Calu3 (cell line): ENCODE measurements around the gene SBF2. TPM values are rescaled to one million over a fixed set of nuclear protein-coding genes. Genes with fewer than 3 reads are reported as not detected.

Experiments
- BruUV-seq: library from RNA; stranded (reverse); fragments of 400-500 nt; replicated peaks from 2 replicates; lab custom pipeline; 2021; lab: Mats Ljungman, UMichigan
- CTCF ChIA-PET: fragments of 300-600 bp; sonication (Branson Sonifier 250); formaldehyde crosslinking; loops from one replicate; lab custom pipeline; 2022; ENCODE audit warnings: antibody characterized with exemption; lab: Charles Lee
- DNase-seq: peaks from one replicate; pipeline ENCODE4 v3.0.0; 2022
- H3K27ac Mint-ChIP-seq: one replicate; pipeline ENCODE4 v1.8.0; 2022; ENCODE audit warnings: mixed read lengths; ENCODE audit not compliant: unreplicated experiment
- H3K27me3 Mint-ChIP-seq: one replicate; pipeline ENCODE4 v1.8.0; 2022; ENCODE audit warnings: mixed read lengths; ENCODE audit not compliant: unreplicated experiment
- H3K36me3 Mint-ChIP-seq: one replicate; pipeline ENCODE4 v1.8.0; 2022; ENCODE audit warnings: mild to moderate bottlenecking, moderate library complexity, mixed read lengths; ENCODE audit not compliant: insufficient read depth, unreplicated experiment
- H3K4me1 Mint-ChIP-seq: one replicate; pipeline ENCODE4 v1.8.0; 2022; ENCODE audit warnings: mild to moderate bottlenecking, low read depth, mixed read lengths; ENCODE audit not compliant: unreplicated experiment
- H3K4me3 Mint-ChIP-seq: one replicate; pipeline ENCODE4 v1.8.0; 2022; ENCODE audit warnings: mild to moderate bottlenecking, low read depth, moderate library complexity, mixed read lengths; ENCODE audit not compliant: unreplicated experiment
- H3K9me3 Mint-ChIP-seq: one replicate; pipeline ENCODE4 v1.8.0; 2022; ENCODE audit warnings: low read depth, mixed read lengths; ENCODE audit not compliant: unreplicated experiment
- CTCF ChIP-seq: fragments of 200-600 bp; IDR thresholded peaks from one replicate; pipeline ENCODE4 v1.8.0; 2022; ENCODE audit warnings: antibody characterized with exemption; ENCODE audit not compliant: unreplicated experiment
- intact Hi-C: fragments of 100-400 bp; cut with micrococcal nuclease; formaldehyde crosslinking; loops from one replicate; pipeline ENCODE4 v1.10.0; 2022; ENCODE audit not compliant: unreplicated experiment
- total RNA-seq: library from RNA; stranded (reverse); gene quantifications from 2 replicates; pipeline ENCODE4 v1.2.3, GENCODE V29; 2022

SBF2 gene
- total RNA-seq, 1 experiment from 2014 or later: 39.0 TPM

GRCh38 chr11:9741260-9741659 lies 552.8 kb downstream of the SBF2 start:
- Mint-ChIP-seq H3K27me3 (no peaks in the 10 kb centered on the region), H3K27ac (no peak overlapping the region), H3K4me3 (no peak overlapping the region), H3K9me3 (no peaks in the 10 kb centered on the region), H3K4me1 (peaks cover 27% of the 10 kb centered on the region), H3K36me3 (peaks cover 3% of the 10 kb centered on the region)
- no TSS peak for BruUV-seq
- no peak for DNase-seq
- intact Hi-C loops: no loop called here
- CTCF ChIA-PET: no interaction called here
- TF ChIP-seq CTCF: no peak

- intact Hi-C loops: no loop called here
These were observed 553.7 kb downstream of the SBF2 start for GRCh38 chr11:9740202-9740883.

GRCh38 chr11:9739123-9739900 lies 554.7 kb downstream of the SBF2 start:
- Mint-ChIP-seq H3K27me3 (no peaks in the 10 kb centered on the region), H3K4me1 (peaks cover 29% of the 10 kb centered on the region), H3K4me3 (no peak overlapping the region), H3K27ac (no peak overlapping the region), H3K9me3 (no peaks in the 10 kb centered on the region), H3K36me3 (peaks cover 4% of the 10 kb centered on the region)
- no TSS peak for BruUV-seq
- intact Hi-C loops: no loop called here
- TF ChIP-seq CTCF: no peak
- DNase-seq: no peak
- CTCF ChIA-PET: no interaction called here

More at GRCh38 chr11:9740202-9740883, 553.7 kb downstream of the SBF2 start:
- BruUV-seq: no TSS peak
- H3K36me3 Mint-ChIP-seq: peaks cover 4% of the 10 kb centered on the region
- CTCF ChIA-PET: no interaction called here
- no peak for DNase-seq
- H3K27ac Mint-ChIP-seq: no peak overlapping the region
- no peak for TF ChIP-seq CTCF
- H3K4me3 Mint-ChIP-seq: no peak overlapping the region
- H3K27me3 Mint-ChIP-seq: no peaks in the 10 kb centered on the region
- peaks cover 29% of the 10 kb centered on the region for H3K4me1 Mint-ChIP-seq
- H3K9me3 Mint-ChIP-seq: no peaks in the 10 kb centered on the region

- DNase-seq: no peak
- no peaks in the 10 kb centered on the region for H3K9me3 Mint-ChIP-seq
- BruUV-seq: no TSS peak
- peaks cover 4% of the 10 kb centered on the region for H3K36me3 Mint-ChIP-seq
- TF ChIP-seq CTCF: no peak
- intact Hi-C loops: no loop called here
- no peak overlapping the region for H3K4me3 Mint-ChIP-seq
- CTCF ChIA-PET: no interaction called here
- H3K4me1 Mint-ChIP-seq: peaks cover 29% of the 10 kb centered on the region
- no peak overlapping the region for H3K27ac Mint-ChIP-seq
- no peaks in the 10 kb centered on the region for H3K27me3 Mint-ChIP-seq
These were observed 555.3 kb downstream of the SBF2 start for GRCh38 chr11:9738707-9739106.
